Loucy (cell line): Measurements from ENCODE around the gene CHN1.
A peak's percentile ranks its signal among the peaks of the same experiment; 100 is the strongest.

ENCODE experiments used
- H2AFZ ChIP-seq: fragments of 200-600 bp; sonication (generic); 2 replicates; pipeline ENCODE4 v1.6.0; 2016; ENCODE audit warnings: antibody characterized with exemption, mild to moderate bottlenecking, low read length, moderate library complexity
- H3F3A ChIP-seq: fragments of 200-600 bp; 2 replicates; pipeline ENCODE4 v1.6.0; 2016; ENCODE audit warnings: antibody characterized with exemption, low read depth, mild to moderate bottlenecking
- H3K27me3 ChIP-seq: fragments of 200-600 bp; sonication (generic); 2 replicates; pipeline ENCODE4 v1.6.1; 2014; ENCODE audit warnings: low read length, mild to moderate bottlenecking; ENCODE audit not compliant: insufficient read depth, poor library complexity, severe bottlenecking
- H3K36me3 ChIP-seq: fragments of 200-600 bp; sonication (generic); 2 replicates; pipeline ENCODE4 v1.6.1; 2016; ENCODE audit warnings: low read length; ENCODE audit not compliant: insufficient read depth
- H3K4me1 ChIP-seq: fragments of 200-600 bp; sonication (generic); 2 replicates; pipeline ENCODE4 v1.5.1; 2014; ENCODE audit warnings: low read length, mild to moderate bottlenecking; ENCODE audit not compliant: insufficient read depth, poor library complexity, severe bottlenecking
- H3K4me2 ChIP-seq: fragments of 200-600 bp; sonication (generic); 2 replicates; pipeline ENCODE4 v1.6.0; 2014; ENCODE audit warnings: antibody characterized with exemption, low read length, low read depth, mild to moderate bottlenecking; ENCODE audit not compliant: poor library complexity, severe bottlenecking
- H3K4me3 ChIP-seq: fragments of 200-600 bp; sonication (generic); 2 replicates; pipeline ENCODE4 v1.5.1; 2014; ENCODE audit warnings: low read length, mild to moderate bottlenecking, mixed read lengths; ENCODE audit not compliant: poor library complexity, severe bottlenecking
- H3K79me2 ChIP-seq: fragments of 200-600 bp; sonication (generic); 2 replicates; pipeline ENCODE4 v1.6.1; 2014; ENCODE audit warnings: low read length; ENCODE audit not compliant: insufficient read depth
- H3K9ac ChIP-seq: fragments of 200-600 bp; sonication (generic); 2 replicates; pipeline ENCODE4 v1.6.0; 2014; ENCODE audit warnings: mild to moderate bottlenecking, low read depth, low read length, moderate library complexity; ENCODE audit not compliant: poor library complexity, severe bottlenecking
- H3K9me2 ChIP-seq: fragments of 200-600 bp; sonication (generic); replicated peaks from 2 replicates; pipeline ENCODE4 v1.6.1; 2016; ENCODE audit warnings: low read depth, low read length, mixed read lengths
- H3K9me3 ChIP-seq: fragments of 200-600 bp; sonication (generic); 2 replicates; pipeline ENCODE4 v1.6.1; 2014; ENCODE audit warnings: mild to moderate bottlenecking, antibody characterized with exemption, low read length, low read depth; ENCODE audit not compliant: insufficient read depth
- H4K20me1 ChIP-seq: fragments of 200-600 bp; sonication (generic); 2 replicates; pipeline ENCODE4 v1.6.0; 2014; ENCODE audit warnings: antibody characterized with exemption, low read length, mild to moderate bottlenecking; ENCODE audit not compliant: insufficient read depth, poor library complexity, severe bottlenecking
- EZH2phosphoT487 ChIP-seq: fragments of 200-600 bp; IDR thresholded peaks from 2 replicates; pipeline ENCODE4 v1.6.1; 2018; ENCODE audit warnings: antibody characterized with exemption, mild to moderate bottlenecking, moderate library complexity, borderline replicate concordance
- TF ChIP-seq, protein P1 (sequence below): fragments of 200-600 bp; sonication (generic); conservative IDR thresholded peaks from 2 replicates; pipeline ENCODE4 v1.5.1; 2014; ENCODE audit warnings: mild to moderate bottlenecking, antibody characterized with exemption, low read length

The CHN1 gene

GRCh38 chr2:174893018-174893417 is 112.2 kb downstream of the CHN1 start:
- Histone ChIP-seq H3F3A (no peaks in the 10 kb centered on the region), H3K79me2 (no peaks in the 10 kb centered on the region), H3K27me3 (no peaks in the 10 kb centered on the region), H3K9ac (no peak overlapping the region), H4K20me1 (no peaks in the 10 kb centered on the region), H3K4me3 (no peak overlapping the region), H3K9me2 (no peaks in the 10 kb centered on the region), H3K4me1 (no peaks in the 10 kb centered on the region), H3K36me3 (no peaks in the 10 kb centered on the region), H3K4me2 (no peak overlapping the region), H3K9me3 (no peaks in the 10 kb centered on the region), H2AFZ (no peak overlapping the region)
- TF ChIP-seq, protein P1, sequence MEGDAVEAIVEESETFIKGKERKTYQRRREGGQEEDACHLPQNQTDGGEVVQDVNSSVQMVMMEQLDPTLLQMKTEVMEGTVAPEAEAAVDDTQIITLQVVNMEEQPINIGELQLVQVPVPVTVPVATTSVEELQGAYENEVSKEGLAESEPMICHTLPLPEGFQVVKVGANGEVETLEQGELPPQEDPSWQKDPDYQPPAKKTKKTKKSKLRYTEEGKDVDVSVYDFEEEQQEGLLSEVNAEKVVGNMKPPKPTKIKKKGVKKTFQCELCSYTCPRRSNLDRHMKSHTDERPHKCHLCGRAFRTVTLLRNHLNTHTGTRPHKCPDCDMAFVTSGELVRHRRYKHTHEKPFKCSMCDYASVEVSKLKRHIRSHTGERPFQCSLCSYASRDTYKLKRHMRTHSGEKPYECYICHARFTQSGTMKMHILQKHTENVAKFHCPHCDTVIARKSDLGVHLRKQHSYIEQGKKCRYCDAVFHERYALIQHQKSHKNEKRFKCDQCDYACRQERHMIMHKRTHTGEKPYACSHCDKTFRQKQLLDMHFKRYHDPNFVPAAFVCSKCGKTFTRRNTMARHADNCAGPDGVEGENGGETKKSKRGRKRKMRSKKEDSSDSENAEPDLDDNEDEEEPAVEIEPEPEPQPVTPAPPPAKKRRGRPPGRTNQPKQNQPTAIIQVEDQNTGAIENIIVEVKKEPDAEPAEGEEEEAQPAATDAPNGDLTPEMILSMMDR: no peak
- TF ChIP-seq EZH2phosphoT487: no peak

DNA sequence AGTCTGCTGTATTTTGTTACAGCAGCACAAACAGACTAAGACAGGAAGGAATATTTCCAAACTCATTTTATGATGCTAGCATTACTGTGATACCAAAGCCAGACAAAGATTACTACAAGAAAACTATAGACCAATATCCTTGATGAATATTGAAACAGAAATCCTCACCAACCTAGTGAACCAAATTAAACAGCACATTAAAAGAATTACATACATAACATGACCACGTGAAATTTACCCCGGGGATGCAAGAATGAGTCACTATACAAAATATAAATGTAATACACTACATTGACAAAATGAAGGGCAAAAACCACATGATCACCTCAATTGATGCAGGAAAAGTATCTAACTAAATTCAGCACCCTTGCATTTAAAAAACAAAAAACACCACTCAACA is 112.6 kb downstream of the CHN1 start:
- Histone ChIP-seq H3K79me2 (no peaks in the 10 kb centered on the region), H3K9me3 (no peaks in the 10 kb centered on the region), H3K4me3 (no peak overlapping the region), H4K20me1 (no peaks in the 10 kb centered on the region), H3K36me3 (no peaks in the 10 kb centered on the region), H3K9me2 (no peaks in the 10 kb centered on the region), H3F3A (no peaks in the 10 kb centered on the region), H2AFZ (0 out of 2 replicates have a peak overlapping the region, but pooled peaks have one; percentile 21), H3K4me2 (no peak overlapping the region), H3K27me3 (no peaks in the 10 kb centered on the region), H3K9ac (no peak overlapping the region), H3K4me1 (no peaks in the 10 kb centered on the region)
- TF ChIP-seq, protein P1: no peak
- no peak for TF ChIP-seq EZH2phosphoT487

GRCh38 chr2:174888646-174889271 is 116.4 kb downstream of the CHN1 start:
- H3K27me3 ChIP-seq: no peaks in the 10 kb centered on the region
- H3K4me3 ChIP-seq: no peak overlapping the region
- no peak overlapping the region for H3K4me2 ChIP-seq
- H2AFZ ChIP-seq: peak overlapping the region; percentile 50
- no peaks in the 10 kb centered on the region for H3K9me3 ChIP-seq
- H3K4me1 ChIP-seq: no peaks in the 10 kb centered on the region
- no peaks in the 10 kb centered on the region for H3K9me2 ChIP-seq
- H3F3A ChIP-seq: no peaks in the 10 kb centered on the region
- no peaks in the 10 kb centered on the region for H4K20me1 ChIP-seq
- H3K36me3 ChIP-seq: no peaks in the 10 kb centered on the region
- TF ChIP-seq, protein P1: peak; percentile 26
- TF ChIP-seq EZH2phosphoT487: no peak
- no peaks in the 10 kb centered on the region for H3K79me2 ChIP-seq
- H3K9ac ChIP-seq: no peak overlapping the region
